GM18909 (cell line): ENCODE measurements around the gene NRG2.
A peak's percentile ranks its signal among the peaks of the same experiment; 100 is the strongest.

Experiments used
- ATAC-seq: cut with Tn5 transposase; IDR thresholded peaks from one replicate; pipeline ENCODE4 v1.9.1; 2021; ENCODE audit warnings: mild to moderate bottlenecking; ENCODE audit not compliant: unreplicated experiment, poor library complexity

Gene NRG2

GRCh38 chr5:139847790-139848507 is 195.2 kb downstream of the NRG2 start:
- peak; percentile 74 for ATAC-seq

GRCh38 chr5:139847091-139847490 is 196.0 kb downstream of the NRG2 start:
- no peak for ATAC-seq

- no peak for ATAC-seq
These were observed 197.0 kb downstream of the NRG2 start for GRCh38 chr5:139845846-139846681.

- ATAC-seq = peak; percentile 53
These were observed 198.5 kb downstream of the NRG2 start for GRCh38 chr5:139844472-139845145.

GRCh38 chr5:139843991-139844390 is 199.1 kb downstream of the NRG2 start:
- ATAC-seq = no peak

- no peak for ATAC-seq
These were observed 200.8 kb downstream of the NRG2 start for GRCh38 chr5:139842321-139842720.

GRCh38 chr5:139841549-139841948 is 201.6 kb downstream of the NRG2 start:
- ATAC-seq = no peak

GRCh38 chr5:139839918-139840317 is 203.2 kb downstream of the NRG2 start:
- ATAC-seq = no peak

- ATAC-seq = no peak
These were observed 203.8 kb downstream of the NRG2 start for GRCh38 chr5:139839232-139839815.

GRCh38 chr5:139838381-139839197 is 204.5 kb downstream of the NRG2 start:
- ATAC-seq = no peak

GRCh38 chr5:139837711-139838380 is 205.3 kb downstream of the NRG2 start:
- no peak for ATAC-seq

- ATAC-seq = no peak
These were observed 206.5 kb downstream of the NRG2 start for GRCh38 chr5:139836469-139837208.

GRCh38 chr5:139835656-139836055 is 207.4 kb downstream of the NRG2 start:
- no peak for ATAC-seq

- no peak for ATAC-seq
These were observed 209.6 kb downstream of the NRG2 start for GRCh38 chr5:139833525-139833924.

GRCh38 chr5:139831624-139832023 is 211.5 kb downstream of the NRG2 start:
- no peak for ATAC-seq

GRCh38 chr5:139829471-139829870 is 213.6 kb downstream of the NRG2 start:
- no peak for ATAC-seq

- no peak for ATAC-seq
These were observed 214.7 kb downstream of the NRG2 start for GRCh38 chr5:139828207-139828895.

- ATAC-seq = no peak
These were observed 217.4 kb downstream of the NRG2 start for GRCh38 chr5:139825690-139826089.
